HepG2 (cell line): ENCODE data around the gene CPT1A. TPM values are rescaled to one million over a fixed set of nuclear protein-coding genes. Genes with fewer than 3 reads are reported as not detected.

Source experiments
- ATAC-seq: fragments of 200-7000 bp; cut with Tn5 transposase; 3 replicates; pipeline ENCODE4 v1.9.1; 2020; ENCODE audit warnings: mild to moderate bottlenecking, moderate library complexity
- BruUV-seq: library from RNA; stranded (reverse); fragments of 400-500 nt; replicated peaks from 2 replicates; lab custom pipeline; 2021; lab: Mats Ljungman, UMichigan
- CTCF ChIA-PET: fragments of 300-600 bp; formaldehyde crosslinking; extraction: SDS; loops from one replicate; lab custom pipeline; 2021; ENCODE audit warnings: low total read pairs, inconsistent platforms, low intra/inter-chr PET ratio; lab: Yijun Ruan, JAX
- POLR2A ChIA-PET: fragments of 350-600 bp; sonication (Branson Sonifier 250); formaldehyde crosslinking; loops from one replicate; lab custom pipeline; 2020; ENCODE audit warnings: antibody characterized with exemption, inconsistent platforms; lab: Yijun Ruan, JAX
- DNase-seq: peaks from one replicate; pipeline ENCODE4 v3.0.0-alpha.2; 2015; ENCODE audit warnings: low spot score
- FAIRE-seq: peaks from 3 replicates; lab custom pipeline; 2011; peaks lifted over from hg19 to GRCh38; lab: Jason Lieb, UNC
- H2AFZ ChIP-seq: one replicate; pipeline ENCODE4 v1.6.1; 2011; ENCODE audit warnings: low read length, inconsistent platforms
- H3K27ac ChIP-seq: fragments of 300-600 bp; 3 replicates; pipeline ENCODE4 v1.8.0; 2011; ENCODE audit warnings: mixed run types, mild to moderate bottlenecking, mixed read lengths, low read length, inconsistent platforms; ENCODE audit not compliant: insufficient read depth; ENCODE audit errors: extremely low read length
- H3K27me3 ChIP-seq, 2 experiments: fragments of 200-600 bp in 1 of 2; 2 replicates in 1 of 2; 3 replicates in 1 of 2; pipeline versions ENCODE4 v1.6.0 to v1.8.0; 2011; ENCODE audit warnings: low read length in 2 of 2, mild to moderate bottlenecking in 2 of 2, moderate library complexity in 2 of 2, inconsistent platforms in 1 of 2; ENCODE audit not compliant: insufficient read depth in 2 of 2, control insufficient read depth in 1 of 2
- H3K36me3 ChIP-seq, 2 experiments: fragments of 200-600 bp in 1 of 2; replicated peaks in 1 of 2; 2 replicates in 1 of 2; 3 replicates in 1 of 2; pipeline versions ENCODE4 v1.5.1 to v1.8.0; 2011; ENCODE audit warnings: low read length in 2 of 2, inconsistent platforms in 1 of 2; ENCODE audit not compliant: insufficient read depth in 2 of 2, control insufficient read depth in 1 of 2
- H3K4me1 ChIP-seq: 2 replicates; pipeline ENCODE4 v1.5.1; 2012; ENCODE audit warnings: low read length, inconsistent platforms; ENCODE audit not compliant: insufficient read depth
- H3K4me2 ChIP-seq: 2 replicates; pipeline ENCODE4 v1.6.0; 2011; ENCODE audit warnings: low read depth, low read length, inconsistent platforms
- H3K4me3 ChIP-seq, 3 experiments: fragments of 200-600 bp in 1 of 3; sonication (generic), shearing (Covaris generic) in 1 of 3; replicated peaks in 1 of 3; 2 replicates each; pipeline ENCODE4 v1.5.1; 2011 to 2016; ENCODE audit warnings: low read length in 3 of 3, inconsistent platforms in 2 of 3, low read depth in 2 of 3, mild to moderate bottlenecking in 2 of 3, control low read depth in 1 of 3, mixed read lengths in 1 of 3; ENCODE audit not compliant: insufficient read depth in 1 of 3
- H3K79me2 ChIP-seq: one replicate; pipeline ENCODE4 v1.6.1; 2011; ENCODE audit warnings: low read length, inconsistent platforms; ENCODE audit not compliant: insufficient read depth
- H3K9ac ChIP-seq: 2 replicates; pipeline ENCODE4 v1.6.0; 2011; ENCODE audit warnings: mild to moderate bottlenecking, low read depth, low read length, inconsistent platforms; ENCODE audit not compliant: insufficient read depth
- H3K9me3 ChIP-seq: 2 replicates; pipeline ENCODE4 v1.5.1; 2012; ENCODE audit warnings: mild to moderate bottlenecking, low read length
- H4K20me1 ChIP-seq: 2 replicates; pipeline ENCODE4 v1.6.0; 2011; ENCODE audit warnings: inconsistent platforms, mild to moderate bottlenecking, low read length, moderate library complexity; ENCODE audit not compliant: insufficient read depth
- ATF7-NPFF ChIP-seq: sonication (generic); formaldehyde crosslinking; IDR thresholded peaks from 2 replicates; pipeline ENCODE4 v1.8.1; 2023; ENCODE audit warnings: mild to moderate bottlenecking, low read depth, missing genetic modification reagents, moderate library complexity
- HNRNPLL ChIP-seq: fragments of 200-400 bp; formaldehyde crosslinking; IDR thresholded peaks from 2 replicates; pipeline ENCODE4 v1.6.1; 2017; ENCODE audit warnings: mild to moderate bottlenecking, low read depth, low read length; ENCODE audit not compliant: poor library complexity, severe bottlenecking
- MTF2 ChIP-seq: sonication (generic); formaldehyde crosslinking; IDR thresholded peaks from 2 replicates; pipeline ENCODE4 v1.5.0; 2020; ENCODE audit warnings: missing genetic modification reagents, borderline replicate concordance
- NR2F1 ChIP-seq, 2 experiments: fragments of 450-650 bp in 1 of 2; formaldehyde crosslinking in 1 of 2; IDR thresholded peaks; 2 replicates each; pipeline versions ENCODE4 v1.5.0 to v1.6.1; 2016 to 2020; ENCODE audit warnings: mild to moderate bottlenecking in 1 of 2, missing compliant biosample characterization in 1 of 2, missing genetic modification reagents in 1 of 2, moderate library complexity in 1 of 2
- RFX3 ChIP-seq: IDR thresholded peaks from 2 replicates; pipeline ENCODE4 v1.6.1; 2016; ENCODE audit warnings: missing biosample characterization, missing genetic modification reagents
- RORA ChIP-seq: sonication (generic); formaldehyde crosslinking; IDR thresholded peaks from 2 replicates; pipeline ENCODE4 v1.5.0; 2020; ENCODE audit warnings: mild to moderate bottlenecking, missing genetic modification reagents, moderate library complexity
- SKI ChIP-seq: fragments of 450-650 bp; IDR thresholded peaks from one replicate; pipeline ENCODE4 v1.6.1; 2018; ENCODE audit warnings: mild to moderate bottlenecking; ENCODE audit not compliant: partially characterized antibody
- SSRP1 ChIP-seq: IDR thresholded peaks from 2 replicates; pipeline ENCODE4 v1.6.1; 2016; ENCODE audit warnings: control low read depth
- THAP7 ChIP-seq: sonication (generic); formaldehyde crosslinking; IDR thresholded peaks from 2 replicates; pipeline ENCODE4 v1.8.1; 2023; ENCODE audit warnings: mild to moderate bottlenecking, missing genetic modification reagents
- U2AF1 ChIP-seq: fragments of 200-400 bp; formaldehyde crosslinking; optimal IDR thresholded peaks from 2 replicates; pipeline ENCODE3; 2017; ENCODE audit warnings: mild to moderate bottlenecking, low read depth, low read length
- UBTF ChIP-seq: sonication (generic); formaldehyde crosslinking; IDR thresholded peaks from 2 replicates; pipeline ENCODE4 v1.4.0; 2020; ENCODE audit warnings: mild to moderate bottlenecking, missing genetic modification reagents
- ZBTB14 ChIP-seq: sonication (generic); formaldehyde crosslinking; IDR thresholded peaks from 2 replicates; pipeline ENCODE4 v1.4.0; 2020; ENCODE audit warnings: missing genetic modification reagents
- ZNF12 ChIP-seq: sonication (generic); formaldehyde crosslinking; IDR thresholded peaks from 2 replicates; pipeline ENCODE4 v1.5.0; 2020; ENCODE audit warnings: missing genetic modification reagents
- ZNF362 ChIP-seq: sonication (generic); formaldehyde crosslinking; IDR thresholded peaks from 2 replicates; pipeline ENCODE4 v1.4.0; 2020; ENCODE audit warnings: missing genetic modification reagents, mild to moderate bottlenecking, borderline replicate concordance
- ZNF619 ChIP-seq: sonication (generic); formaldehyde crosslinking; IDR thresholded peaks from 2 replicates; pipeline ENCODE4 v1.4.0; 2020; ENCODE audit warnings: mild to moderate bottlenecking, missing genetic modification reagents
- ZNF780A ChIP-seq: sonication (generic); formaldehyde crosslinking; IDR thresholded peaks from 2 replicates; pipeline ENCODE4 v1.8.0; 2022; ENCODE audit warnings: mild to moderate bottlenecking, missing genetic modification reagents, moderate library complexity
- ZNF782 ChIP-seq: sonication (generic); formaldehyde crosslinking; IDR thresholded peaks from 2 replicates; pipeline ENCODE4 v1.4.0; 2020; ENCODE audit warnings: missing genetic modification reagents, mild to moderate bottlenecking, borderline replicate concordance
- WGBS: methylation state at CpG from one replicate; pipeline ENCODE4 v1.1.6; 2017; ENCODE audit warnings: low lambda C conversion rate; 5-methylcytosine and 5-hydroxymethylcytosine counted together
- in situ Hi-C: cut with HindIII; loops from 2 replicates; pipeline ENCODE4 v1.10.0; 2017; ENCODE audit warnings: low pct_unique_long_range_greater_than_20kb; ENCODE audit not compliant: extremely low pct_ligation_motif_present
- intact Hi-C: fragments of 100-400 bp; cut with micrococcal nuclease; formaldehyde crosslinking; loops from one replicate; pipeline ENCODE4 v1.10.0; 2022; ENCODE audit not compliant: unreplicated experiment
- polyA plus RNA-seq, 8 experiments: library from polyadenylated mRNA; depleted of rRNA in 3 of 8; stranded (reverse) in 7 of 8; unstranded in 1 of 8; fragments of >200 nt; fragmentation: Illumina TruSeq in 4 of 8; extraction: Trizol in 4 of 8; gene quantifications; 2 replicates each; pipeline versions ENCODE4 v1.2.1 to v1.2.3, GENCODE V29; 2011 to 2016; ENCODE audit warnings: low read depth in 4 of 8, missing spikeins in 1 of 8, mixed read lengths in 1 of 8; ENCODE audit not compliant: insufficient read depth in 1 of 8
- total RNA-seq, 5 experiments: library from RNA; depleted of rRNA; stranded (reverse); fragments of >200 nt; fragmentation: Illumina TruSeq; extraction: Trizol; gene quantifications; 2 replicates each; pipeline ENCODE4 v1.2.3, GENCODE V29; 2016; ENCODE audit warnings: low read depth in 1 of 5

CPT1A gene
- total and polyA plus RNA-seq, 2 of the 13 experiments (the other 11 are each of a cell fraction or from before 2014, with no cell fraction given): 7.0 to 7.1 TPM

GRCh38 chr11:68845351-68846002 is 3.8 kb upstream of the CPT1A start (continued):
- TF ChIP-seq UBTF: peak; percentile 78
- TF ChIP-seq, all 625 proteins: peak for 344

- ChIA-PET CTCF (interaction anchor here (1.4 kb wide), 1 partner anchor 20 kb away, joined by 3 read pairs; no protein-coding TSS in a partner anchor), POLR2A (interaction anchor here (0.6 to 4.2 kb wide), 10 partner anchors 13 to 811 kb away, joined by 3 to 31 read pairs (median 4); partner anchors contain the start of gene IGHMBP2)
- FAIRE-seq: peak; percentile 87
- peaks cover 0 to 8% of the 10 kb centered on the region in 2 experiments; a peak in 3 of 5 replicates for H3K27me3 ChIP-seq
- H3K27ac ChIP-seq: peak overlapping the region; percentile 91
- H2AFZ ChIP-seq: no peak overlapping the region
- no peak for DNase-seq
- no peaks in the 10 kb centered on the region for H3K9me3 ChIP-seq
- peak overlapping the region; percentile 17 to 46 (median 34); a peak in 4 of 6 replicates for H3K4me3 ChIP-seq
- TSS peak; percentile 60 for BruUV-seq
- intact Hi-C loops (no loop called here), in situ Hi-C loops (no loop called here)
- ATAC-seq: peak; percentile 3; the same call in 1 of the 3 replicates
- H3K9ac ChIP-seq: peak overlapping the region; percentile 62; the same call in 1 of the 2 replicates
- H3K36me3 ChIP-seq: no peaks in the 10 kb centered on the region
- H3K4me1 ChIP-seq: peaks cover 85% of the 10 kb centered on the region
- H3K79me2 ChIP-seq: no peaks in the 10 kb centered on the region
- peaks cover 6% of the 10 kb centered on the region; the same call in 1 of the 2 replicates for H4K20me1 ChIP-seq
- peak overlapping the region; percentile 78 for H3K4me2 ChIP-seq
- 1% methylated on average over 6 of the region's 6 CpGs for WGBS
- TF ChIP-seq ATF7-NPFF: no peak
- TF ChIP-seq ZNF619 (CRISPR knock-in tag): 0 out of 2 replicates have a peak, but pooled peaks have one; percentile 3
- no peak for TF ChIP-seq RFX3
- no peak for TF ChIP-seq RORA (CRISPR knock-in tag)
- TF ChIP-seq ZBTB14: no peak
- no peak for TF ChIP-seq MTF2 (CRISPR knock-in tag)
- TF ChIP-seq U2AF1: no peak
- TF ChIP-seq ZNF362 (CRISPR knock-in tag): peak; percentile 84
- TF ChIP-seq ZNF780A (CRISPR knock-in tag): no peak
- no peak for TF ChIP-seq ZNF12 (CRISPR knock-in tag)
- no peak for TF ChIP-seq NR2F1 (CRISPR knock-in tag; IDR thresholded peaks at IDR 0.05)
- TF ChIP-seq HNRNPLL: no peak
- no peak for TF ChIP-seq ZNF782 (CRISPR knock-in tag)
- no peak for TF ChIP-seq SSRP1 (CRISPR knock-in tag)
- no peak for TF ChIP-seq SKI
- TF ChIP-seq THAP7 (CRISPR knock-in tag): no peak
Measured at GRCh38 chr11:68844801-68845200, 3.1 kb upstream of the CPT1A start.
